ENCODE results near the gene SPAG5.

The SPAG5 gene

GRCh38 chr17:28580959-28581358 lies 17.9 kb downstream of the SPAG5 start:
- H3K4me2 ChIP-seq (ENCODE audit: low read length): no peak overlapping the region
- no peak for TF ChIP-seq CTCF (IDR thresholded peaks at IDR 0.05; ENCODE audit: low read depth, low read length, poor library complexity, severe bottlenecking)
- no peak for TF ChIP-seq EZH2phosphoT487 (IDR thresholded peaks at IDR 0.05; ENCODE audit: borderline replicate concordance, low read length)
- H3K4me1 ChIP-seq (ENCODE audit: control insufficient read depth, low read length): peaks cover 13% of the 10 kb centered on the region
- H3K9me3 ChIP-seq (ENCODE audit: control insufficient read depth, insufficient read depth, low read length): no peaks in the 10 kb centered on the region
- peaks cover 20% of the 10 kb centered on the region for H3F3A ChIP-seq (ENCODE audit: control insufficient read depth, insufficient read depth)
- H3K27me3 ChIP-seq (ENCODE audit: control insufficient read depth, low read length): no peaks in the 10 kb centered on the region
- H3K36me3 ChIP-seq (ENCODE audit: control insufficient read depth, low read length): peaks cover 86% of the 10 kb centered on the region
- no peak overlapping the region for H3K4me3 ChIP-seq (ENCODE audit: low read length)
- H3K9me2 ChIP-seq (replicated peaks; ENCODE audit: control insufficient read depth, low read length): no peaks in the 10 kb centered on the region
- no peak overlapping the region for H3K27ac ChIP-seq (ENCODE audit: low read depth, low read length)
- no peaks in the 10 kb centered on the region for H4K20me1 ChIP-seq (ENCODE audit: control insufficient read depth, insufficient read depth, low read depth, low read length)
- no peaks in the 10 kb centered on the region for H3K79me2 ChIP-seq (ENCODE audit: control insufficient read depth, low read length)

- TF ChIP-seq EZH2phosphoT487 (IDR thresholded peaks at IDR 0.05; ENCODE audit: borderline replicate concordance, low read length) (no peak), CTCF (IDR thresholded peaks at IDR 0.05; ENCODE audit: low read depth, low read length, poor library complexity, severe bottlenecking) (no peak)
- peaks cover 20% of the 10 kb centered on the region for H3F3A ChIP-seq (ENCODE audit: control insufficient read depth, insufficient read depth)
Measured at GRCh38 chr17:28579526-28579925, 19.3 kb downstream of the SPAG5 start.

GRCh38 chr17:28578246-28579195 lies 20.3 kb downstream of the SPAG5 start:
- H3K79me2 ChIP-seq (ENCODE audit: control insufficient read depth, low read length): no peaks in the 10 kb centered on the region
- peaks cover 20% of the 10 kb centered on the region for H3F3A ChIP-seq (ENCODE audit: control insufficient read depth, insufficient read depth)
- H3K9me2 ChIP-seq (replicated peaks; ENCODE audit: control insufficient read depth, low read length): no peaks in the 10 kb centered on the region
- no peaks in the 10 kb centered on the region for H4K20me1 ChIP-seq (ENCODE audit: control insufficient read depth, insufficient read depth, low read depth, low read length)
- H3K27me3 ChIP-seq (ENCODE audit: control insufficient read depth, low read length): no peaks in the 10 kb centered on the region
- no peak overlapping the region for H3K4me3 ChIP-seq (ENCODE audit: low read length)
- no peak overlapping the region for H3K4me2 ChIP-seq (ENCODE audit: low read length)
- peaks cover 86% of the 10 kb centered on the region for H3K36me3 ChIP-seq (ENCODE audit: control insufficient read depth, low read length)
- H3K9me3 ChIP-seq (ENCODE audit: control insufficient read depth, insufficient read depth, low read length): no peaks in the 10 kb centered on the region
- TF ChIP-seq EZH2phosphoT487 (IDR thresholded peaks at IDR 0.05; ENCODE audit: borderline replicate concordance, low read length) (no peak), CTCF (IDR thresholded peaks at IDR 0.05; ENCODE audit: low read depth, low read length, poor library complexity, severe bottlenecking) (no peak)
- peaks cover 19% of the 10 kb centered on the region for H3K4me1 ChIP-seq (ENCODE audit: control insufficient read depth, low read length)
- no peak overlapping the region for H3K27ac ChIP-seq (ENCODE audit: low read depth, low read length)

More at GRCh38 chr17:28579526-28579925, 19.3 kb downstream of the SPAG5 start:
- no peaks in the 10 kb centered on the region for H3K27me3 ChIP-seq (ENCODE audit: control insufficient read depth, low read length)
- no peaks in the 10 kb centered on the region for H4K20me1 ChIP-seq (ENCODE audit: control insufficient read depth, insufficient read depth, low read depth, low read length)
- H3K36me3 ChIP-seq (ENCODE audit: control insufficient read depth, low read length): peaks cover 86% of the 10 kb centered on the region
- H3K9me3 ChIP-seq (ENCODE audit: control insufficient read depth, insufficient read depth, low read length): no peaks in the 10 kb centered on the region
- no peak overlapping the region for H3K4me3 ChIP-seq (ENCODE audit: low read length)
- H3K4me2 ChIP-seq (ENCODE audit: low read length): no peak overlapping the region
- peaks cover 19% of the 10 kb centered on the region for H3K4me1 ChIP-seq (ENCODE audit: control insufficient read depth, low read length)
- no peak overlapping the region for H3K27ac ChIP-seq (ENCODE audit: low read depth, low read length)
- no peaks in the 10 kb centered on the region for H3K79me2 ChIP-seq (ENCODE audit: control insufficient read depth, low read length)
- no peaks in the 10 kb centered on the region for H3K9me2 ChIP-seq (replicated peaks; ENCODE audit: control insufficient read depth, low read length)

Data from DOHH2 (cell line).